Stimulated activated CD4-positive, alpha-beta T cell treated with anti-CD3 and anti-CD28 coated beads, Interleukin-1b, Interleukin-23, amount 100 ng/mL, for 48 hours (primary cell): ENCODE data around the gene BCL2.

ENCODE experiments used
- DNase-seq: peaks from one replicate; pipeline ENCODE4 v3.0.0-alpha.2; 2020

The BCL2 gene

GRCh38 chr18:63284827-63285733 is 34.5 kb downstream of the BCL2 start:
- no peak for DNase-seq

- DNase-seq: no peak
Observed at GRCh38 chr18:63284173-63284799, 35.3 kb downstream of the BCL2 start.

- no peak for DNase-seq
Observed at GRCh38 chr18:63283305-63284094, 36.1 kb downstream of the BCL2 start.

GRCh38 chr18:63282793-63283192 is 36.8 kb downstream of the BCL2 start:
- no peak for DNase-seq

GRCh38 chr18:63273222-63273927 is 46.2 kb downstream of the BCL2 start:
- no peak for DNase-seq

- DNase-seq: no peak
Observed at GRCh38 chr18:63272638-63273037, 46.9 kb downstream of the BCL2 start.

- DNase-seq: no peak
Observed at GRCh38 chr18:63271881-63272299, 47.7 kb downstream of the BCL2 start.

- no peak for DNase-seq
Observed at GRCh38 chr18:63271148-63271547, 48.4 kb downstream of the BCL2 start.

- DNase-seq: no peak
Observed at GRCh38 chr18:63267975-63268721, 51.4 kb downstream of the BCL2 start.

- no peak for DNase-seq
Observed at GRCh38 chr18:63266888-63267790, 52.4 kb downstream of the BCL2 start.

GRCh38 chr18:63265326-63265725 is 54.2 kb downstream of the BCL2 start:
- no peak for DNase-seq

GRCh38 chr18:63264871-63265270 is 54.7 kb downstream of the BCL2 start:
- no peak for DNase-seq

GRCh38 chr18:63263444-63263843 is 56.1 kb downstream of the BCL2 start:
- no peak for DNase-seq

GRCh38 chr18:63262369-63263335 is 56.9 kb downstream of the BCL2 start:
- DNase-seq: no peak

- no peak for DNase-seq
Observed at GRCh38 chr18:63261029-63261428, 58.5 kb downstream of the BCL2 start.

- no peak for DNase-seq
Observed at GRCh38 chr18:63260380-63260754, 59.2 kb downstream of the BCL2 start.

GRCh38 chr18:63259567-63260379 is 59.8 kb downstream of the BCL2 start:
- DNase-seq: no peak

- no peak for DNase-seq
Observed at GRCh38 chr18:63258749-63259566, 60.6 kb downstream of the BCL2 start.
